Skin of body (tissue), 2 donors: ENCODE data around the gene BDKRB2. TPM values are rescaled to one million over a fixed set of nuclear protein-coding genes. Genes with fewer than 3 reads are reported as not detected.
"Not testable (repeated sequence)": the region's sequence is repeated elsewhere in the genome, so short reads cannot be mapped to it uniquely, and the experiment has no call there.

Experiments
- DNase-seq: peaks from one replicate; lab custom pipeline; 2025; lab: John Stamatoyannopoulos, UW
- total RNA-seq: library from RNA; depleted of rRNA; stranded (reverse); fragments of >200 nt; gene quantifications from one replicate; pipeline ENCODE4 v1.2.3, GENCODE V29; 2014

BDKRB2 gene
- total RNA-seq, 1 donor from 2014 or later: 2.7 TPM

GRCh38 chr14:96224480-96225096 lies 19.9 kb downstream of the BDKRB2 start:
- DNase-seq: no peak

GRCh38 chr14:96225213-96225612 lies 20.6 kb downstream of the BDKRB2 start:
- no peak for DNase-seq

- no peak for DNase-seq
Observed at GRCh38 chr14:96225745-96226151, 21.1 kb downstream of the BDKRB2 start.

- no peak for DNase-seq
Observed at GRCh38 chr14:96227428-96227827, 22.8 kb downstream of the BDKRB2 start.

- no peak for DNase-seq
Observed at GRCh38 chr14:96229315-96229714, 24.7 kb downstream of the BDKRB2 start.

- DNase-seq: no peak
Observed at GRCh38 chr14:96231056-96231455, 26.4 kb downstream of the BDKRB2 start.

GRCh38 chr14:96231526-96232130 lies 27.0 kb downstream of the BDKRB2 start:
- DNase-seq: no peak

- DNase-seq: no peak
Observed at GRCh38 chr14:96232506-96232905, 27.9 kb downstream of the BDKRB2 start.

GRCh38 chr14:96233661-96234060 lies 29.0 kb downstream of the BDKRB2 start:
- DNase-seq: no peak

- DNase-seq: no peak
Observed at GRCh38 chr14:96235426-96235825, 30.8 kb downstream of the BDKRB2 start.

- DNase-seq: no peak
Observed at GRCh38 chr14:96237641-96238040, 33.0 kb downstream of the BDKRB2 start.

GRCh38 chr14:96238676-96239265 lies 34.1 kb downstream of the BDKRB2 start:
- no peak for DNase-seq

GRCh38 chr14:96239711-96240141 lies 35.1 kb downstream of the BDKRB2 start:
- DNase-seq: no peak

- DNase-seq: no peak
Observed at GRCh38 chr14:96240641-96241040, 36.0 kb downstream of the BDKRB2 start.

GRCh38 chr14:96242126-96242525 lies 37.5 kb downstream of the BDKRB2 start:
- DNase-seq: no peak

GRCh38 chr14:96243785-96244184 lies 39.1 kb downstream of the BDKRB2 start:
- peak; percentile 78 for DNase-seq

- DNase-seq: not testable (repeated sequence)
Observed at GRCh38 chr14:96245074-96245473, 40.4 kb downstream of the BDKRB2 start.

GRCh38 chr14:96245710-96246538 lies 41.3 kb downstream of the BDKRB2 start:
- no peak for DNase-seq

- DNase-seq: no peak
Observed at GRCh38 chr14:96246539-96246847, 41.9 kb downstream of the BDKRB2 start.

- no peak for DNase-seq
Observed at GRCh38 chr14:96247031-96247430, 42.4 kb downstream of the BDKRB2 start.

- no peak for DNase-seq
Observed at GRCh38 chr14:96249029-96249428, 44.4 kb downstream of the BDKRB2 start.

GRCh38 chr14:96250485-96250884 lies 45.8 kb downstream of the BDKRB2 start:
- DNase-seq: no peak
